Heart left ventricle (tissue), 16 donors: ENCODE measurements around the gene CWC27. TPM values are rescaled to one million over a fixed set of nuclear protein-coding genes. Genes with fewer than 3 reads are reported as not detected.

Source experiments
- ATAC-seq, 4 donors: fragments of 200-7000 bp; cut with Tn5 transposase; one replicate each; pipeline ENCODE4 v1.9.1; 2020 to 2022; ENCODE audit warnings: moderate library complexity in 4 of 4, mild to moderate bottlenecking in 3 of 4, moderate number of reproducible peaks in 1 of 4
- DNase-seq, 5 donors: peaks; one replicate each; pipeline ENCODE4 v3.0.0-alpha.2; 2020
- H3K27ac ChIP-seq, 12 donors: fragments of 200-600 bp; sonication (generic) in 4 of 12; one replicate each; pipeline versions ENCODE4 v1.5.0 to v1.8.0; 2016 to 2022; ENCODE audit warnings: mild to moderate bottlenecking in 2 of 12
- H3K27me3 ChIP-seq, 9 donors: fragments of 200-600 bp; sonication (generic) in 2 of 9; one replicate each; pipeline versions ENCODE4 v1.5.1 to v1.8.0; 2016 to 2022; ENCODE audit warnings: mild to moderate bottlenecking in 3 of 9
- H3K36me3 ChIP-seq, 9 donors: fragments of 200-600 bp; sonication (generic) in 2 of 9; one replicate each; pipeline versions ENCODE4 v1.5.0 to v1.8.0; 2018 to 2022; ENCODE audit warnings: mild to moderate bottlenecking in 2 of 9
- H3K4me1 ChIP-seq, 12 donors: fragments of 200-600 bp; sonication (generic) in 4 of 12; one replicate each; pipeline versions ENCODE4 v1.5.0 to v1.8.0; 2016 to 2022; ENCODE audit warnings: mild to moderate bottlenecking in 3 of 12
- H3K4me3 ChIP-seq, 12 donors: fragments of 200-600 bp; sonication (generic) in 4 of 12; one replicate each; pipeline versions ENCODE4 v1.5.0 to v1.8.0; 2017 to 2022; ENCODE audit warnings: mild to moderate bottlenecking in 9 of 12, moderate library complexity in 4 of 12
- H3K9me3 ChIP-seq, 12 donors: fragments of 200-600 bp; sonication (generic) in 4 of 12; one replicate each; pipeline versions ENCODE4 v1.5.0 to v1.8.0; 2016 to 2022; ENCODE audit warnings: mild to moderate bottlenecking in 1 of 12
- POLR2A ChIP-seq, 2 donors: fragments of 450-650 bp; IDR thresholded peaks; one replicate each; pipeline ENCODE4 v1.6.1; 2017; ENCODE audit warnings: antibody characterized with exemption in 2 of 2, mild to moderate bottlenecking in 2 of 2, moderate library complexity in 2 of 2
- WGBS, 4 donors: extraction: QIAGEN DNeasy Blood & Tissue Kit in 2 of 4; methylation state at CpG; one replicate each; pipeline versions ENCODE4 v1.1.5 to v1.1.7; 2013 to 2018; 5-methylcytosine and 5-hydroxymethylcytosine counted together
- intact Hi-C, 10 donors: fragments of 100-400 bp; cut with DNase I; formaldehyde crosslinking; loops; one replicate each; pipeline versions ENCODE4 v1.11.1 to v1.14.2; 2022
- polyA plus RNA-seq, 2 donors: library from polyadenylated mRNA; stranded (reverse); fragments of 200-250 nt; gene quantifications; one replicate each; pipeline ENCODE4 v1.2.3, GENCODE V29; 2013
- total RNA-seq, 9 donors: library from RNA; depleted of rRNA in 2 of 9; stranded (reverse); fragments of >200 nt in 2 of 9; fragmentation: NEBNext Ultra II Directional in 3 of 9; extraction: Animal tissue kit (Norgen Biotek cat#: 25700) in 3 of 9; gene quantifications; one replicate each; pipeline versions ENCODE4 v1.1.0 to v1.2.4, GENCODE V29; 2016 to 2023
- TF ChIP-seq, protein P1 (sequence below), 12 donors: fragments of 200-600 bp; sonication (generic) in 4 of 12; IDR thresholded peaks; one replicate each; pipeline versions ENCODE4 v1.5.0 to v1.8.0; 2018 to 2022; ENCODE audit warnings: antibody characterized with exemption in 12 of 12, mild to moderate bottlenecking in 5 of 12
- donor health status: ischemic (EF 13 %, LVEDD 7.1; RV severe dilation, severe dysfunction).
- donor health status: healthy with polysubstance abuse.
- donor health status: DM: no; HTN: yes; CAD: no.
- donor health status: DM: no; HTN: no; CAD: no.
- donor health status: ischemic (EF 25% LVEDD 6.9; RV normal size, moderate dysfunction).
- donor health status: ischemic (EF 25% LVEDD 5.7; RV mildly dilated, moderate dysfunction).
- donor health status: healthy.
- donor health status: DM: yes; HTN: yes; CAD: no.
- donor health status: ischemic (EF 35%, LVEDD 5.7; RV mildly dilated, moderate dysfunction).
- donor health status: nonischemic (EF 11% LVEDD 7.7; RV severe dilation, severe dysfunction).
- donor health status: DM: yes; HTN: yes; CAD: no.
- donor health status: PGD.
- donor health status: ischemic (EF 29% LVEDD 5.4; RV normal size, mild dysfunction).
- donor health status: nonischemic (EF 23%, LVEDD 6.1; RV moderate dilation, normal function).

CWC27 gene
- total and polyA plus RNA-seq, 11 donors = 10.7 to 33.3 (median 23.5) TPM

GRCh38 chr5:64835266-64835665 is 66.5 kb downstream of the CWC27 start:
- Histone ChIP-seq H3K27me3 (no peaks in the 10 kb centered on the region), H3K9me3 (no peaks in the 10 kb centered on the region), H3K27ac (peak overlapping the region in 2 of 12 donors; percentile 14 to 43), H3K36me3 (no peaks in the 10 kb centered on the region), H3K4me1 (peaks cover 0 to 49% (median 20%) of the 10 kb centered on the region in 12 donors), H3K4me3 (no peak overlapping the region)
- no peak for TF ChIP-seq POLR2A (IDR thresholded peaks at IDR 0.05)
- TF ChIP-seq, protein P1, sequence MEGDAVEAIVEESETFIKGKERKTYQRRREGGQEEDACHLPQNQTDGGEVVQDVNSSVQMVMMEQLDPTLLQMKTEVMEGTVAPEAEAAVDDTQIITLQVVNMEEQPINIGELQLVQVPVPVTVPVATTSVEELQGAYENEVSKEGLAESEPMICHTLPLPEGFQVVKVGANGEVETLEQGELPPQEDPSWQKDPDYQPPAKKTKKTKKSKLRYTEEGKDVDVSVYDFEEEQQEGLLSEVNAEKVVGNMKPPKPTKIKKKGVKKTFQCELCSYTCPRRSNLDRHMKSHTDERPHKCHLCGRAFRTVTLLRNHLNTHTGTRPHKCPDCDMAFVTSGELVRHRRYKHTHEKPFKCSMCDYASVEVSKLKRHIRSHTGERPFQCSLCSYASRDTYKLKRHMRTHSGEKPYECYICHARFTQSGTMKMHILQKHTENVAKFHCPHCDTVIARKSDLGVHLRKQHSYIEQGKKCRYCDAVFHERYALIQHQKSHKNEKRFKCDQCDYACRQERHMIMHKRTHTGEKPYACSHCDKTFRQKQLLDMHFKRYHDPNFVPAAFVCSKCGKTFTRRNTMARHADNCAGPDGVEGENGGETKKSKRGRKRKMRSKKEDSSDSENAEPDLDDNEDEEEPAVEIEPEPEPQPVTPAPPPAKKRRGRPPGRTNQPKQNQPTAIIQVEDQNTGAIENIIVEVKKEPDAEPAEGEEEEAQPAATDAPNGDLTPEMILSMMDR (IDR thresholded peaks at IDR 0.05) = no peak
- 78 to 90% (median 86%) methylated on average over 1 of the region's 1 CpG for WGBS, 4 donors
- ATAC-seq (no peak), DNase-seq (no peak)
- intact Hi-C loops = no loop called here

DNA sequence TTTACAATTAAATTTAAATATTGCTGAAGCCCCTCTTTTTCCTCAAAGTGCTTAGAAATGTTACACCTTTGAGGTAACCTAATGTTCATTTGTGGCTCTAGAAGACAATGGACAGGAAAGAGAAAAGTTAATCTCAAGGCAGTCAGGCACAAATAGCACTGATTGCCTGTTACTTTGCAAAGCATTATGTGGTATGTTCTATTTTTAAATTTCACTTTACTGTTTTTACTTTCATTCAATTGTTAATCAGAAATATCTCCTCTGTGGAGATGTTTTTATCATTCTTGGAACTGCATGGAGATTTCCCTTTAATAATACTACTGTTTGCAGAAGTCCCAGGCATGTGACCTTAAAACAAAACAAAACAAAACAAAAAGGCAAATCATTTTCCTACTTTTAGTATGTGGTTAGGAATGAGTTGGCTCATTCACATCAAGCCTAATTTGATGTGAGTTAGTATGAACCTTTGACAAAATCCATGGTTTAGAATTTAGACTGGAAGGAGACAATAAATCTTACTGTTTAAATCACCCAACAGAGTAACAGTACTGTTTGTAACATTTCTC is 67.5 kb downstream of the CWC27 start:
- TF ChIP-seq, protein P1 (IDR thresholded peaks at IDR 0.05) = no peak
- no peak for TF ChIP-seq POLR2A (IDR thresholded peaks at IDR 0.05)
- peak overlapping the region in 9 of 12 donors; percentile 1 to 60 (median 28) for H3K27ac ChIP-seq
- intact Hi-C loops = no loop called here

GRCh38 chr5:64836786-64837185 is 68.1 kb downstream of the CWC27 start:
- intact Hi-C loops = no loop called here
- 86 to 91% (median 88%) methylated on average over 4 of the region's 4 CpGs for WGBS, 4 donors
- H3K27ac ChIP-seq = peak overlapping the region in 8 of 12 donors; percentile 1 to 60 (median 32)

More for the DNA sequence above, 67.5 kb downstream of the CWC27 start:
- peak in 1 of 4 donors; percentile 34 for ATAC-seq
- Histone ChIP-seq H3K9me3 (peaks cover 0 to 3% (median 0%) of the 10 kb centered on the region in 12 donors), H3K4me3 (no peak overlapping the region), H3K27me3 (no peaks in the 10 kb centered on the region), H3K4me1 (peaks cover 0 to 49% (median 20%) of the 10 kb centered on the region in 12 donors), H3K36me3 (peaks cover 0 to under 1% (median 0%) of the 10 kb centered on the region in 9 donors)
- DNase-seq = no peak

DNA sequence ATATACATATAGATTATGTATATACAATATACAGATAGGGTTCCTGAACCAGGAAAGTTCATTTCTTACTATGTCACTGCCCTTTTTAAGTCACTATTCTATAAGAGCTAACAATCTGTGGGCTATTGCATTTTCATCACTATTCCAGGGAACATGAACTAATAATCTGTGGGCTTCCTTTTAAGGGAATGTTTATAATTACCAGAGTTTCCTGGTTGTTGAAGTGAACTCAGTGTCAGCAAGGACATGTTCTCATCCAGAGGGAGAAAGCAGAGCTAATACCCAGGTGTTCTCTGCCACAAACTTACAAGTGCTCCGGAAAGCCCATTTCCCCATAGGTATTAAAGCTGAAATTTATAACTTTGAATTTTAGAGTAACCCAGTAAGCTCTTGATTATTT is 69.6 kb downstream of the CWC27 start:
- Histone ChIP-seq H3K27me3 (no peaks in the 10 kb centered on the region), H3K27ac (peak overlapping the region in 2 of 12 donors; percentile 13 to 44), H3K9me3 (peaks cover 0 to 3% (median 0%) of the 10 kb centered on the region in 12 donors), H3K4me1 (peaks cover 0 to 49% (median 20%) of the 10 kb centered on the region in 12 donors), H3K4me3 (no peak overlapping the region), H3K36me3 (peaks cover 0 to 6% (median 0%) of the 10 kb centered on the region in 9 donors)
- TF ChIP-seq, protein P1 (IDR thresholded peaks at IDR 0.05) = no peak
- TF ChIP-seq POLR2A (IDR thresholded peaks at IDR 0.05) = no peak
- intact Hi-C loops = no loop called here
- ATAC-seq (no peak), DNase-seq (no peak)
- 52 to 67% (median 59%) methylated on average over 1 of the region's 1 CpG for WGBS, 4 donors

More at GRCh38 chr5:64836786-64837185, 68.1 kb downstream of the CWC27 start:
- no peak for ATAC-seq
- Histone ChIP-seq H3K9me3 (peaks cover 0 to 3% (median 0%) of the 10 kb centered on the region in 12 donors), H3K36me3 (peaks cover 0 to 5% (median 0%) of the 10 kb centered on the region in 9 donors), H3K27me3 (no peaks in the 10 kb centered on the region), H3K4me3 (no peak overlapping the region), H3K4me1 (peaks cover 0 to 49% (median 20%) of the 10 kb centered on the region in 12 donors)
- TF ChIP-seq, protein P1 (IDR thresholded peaks at IDR 0.05) = no peak
- TF ChIP-seq POLR2A (IDR thresholded peaks at IDR 0.05) = no peak
- no peak for DNase-seq
